SK-N-SH (cell line): Measurements from ENCODE around the gene VANGL2. TPM values are rescaled to one million over a fixed set of nuclear protein-coding genes. Genes with fewer than 3 reads are reported as not detected.

ENCODE experiments used
- CTCF ChIA-PET: fragments of 300-600, 350-600 bp; formaldehyde crosslinking; extraction: SDS; loops from one replicate; lab custom pipeline; 2021; lab: Yijun Ruan, JAX
- POLR2A ChIA-PET: fragments of 350-600 bp; sonication (Branson Sonifier 250); formaldehyde crosslinking; extraction: SDS; loops from one replicate; lab custom pipeline; 2020; ENCODE audit warnings: antibody characterized with exemption, inconsistent platforms; lab: Yijun Ruan, JAX
- DNase-seq: peaks from one replicate; pipeline ENCODE4 v3.0.0; 2012
- H2AFZ ChIP-seq: fragments of 200-600 bp; sonication (generic); 2 replicates; pipeline ENCODE4 v1.8.1; 2016; ENCODE audit warnings: antibody characterized with exemption, mild to moderate bottlenecking, low read depth
- H3F3A ChIP-seq: fragments of 200-600 bp; sonication (generic); replicated peaks from 2 replicates; pipeline ENCODE3; 2016; ENCODE audit warnings: antibody characterized with exemption, mild to moderate bottlenecking; ENCODE audit not compliant: insufficient read depth
- H3K27ac ChIP-seq, 2 experiments: fragments of 200-500 bp in 1 of 2; fragments of 200-600 bp in 1 of 2; sonication (Bioruptor generic) in 1 of 2; sonication (generic), shearing (Covaris generic) in 1 of 2; 2 replicates each; pipeline versions ENCODE4 v1.5.1 to v1.6.1; 2014 to 2016; ENCODE audit warnings: low read depth in 2 of 2, inconsistent platforms in 1 of 2, low read length in 1 of 2, mild to moderate bottlenecking in 1 of 2, mixed read lengths in 1 of 2
- H3K27me3 ChIP-seq: fragments of 200-600 bp; sonication (generic), shearing (Covaris generic); 2 replicates; pipeline ENCODE4 v1.6.1; 2016; ENCODE audit warnings: mixed run types; ENCODE audit not compliant: insufficient read depth
- H3K36me3 ChIP-seq, 2 experiments: fragments of 200-500 bp in 1 of 2; fragments of 200-600 bp in 1 of 2; sonication (Bioruptor generic) in 1 of 2; sonication (generic) in 1 of 2; replicated peaks in 1 of 2; 2 replicates each; pipeline versions ENCODE3 to v1.5.1; 2014 to 2016; ENCODE audit warnings: low read length in 1 of 2, mild to moderate bottlenecking in 1 of 2; ENCODE audit not compliant: insufficient read depth in 2 of 2, control insufficient read depth in 1 of 2
- H3K4me1 ChIP-seq, 2 experiments: fragments of 200-500 bp in 1 of 2; fragments of 200-600 bp in 1 of 2; sonication (Bioruptor generic) in 1 of 2; sonication (generic), shearing (Covaris generic) in 1 of 2; 2 replicates each; pipeline versions ENCODE4 v1.5.1 to v1.6.1; 2014 to 2016; ENCODE audit warnings: low read depth in 1 of 2, low read length in 1 of 2, mixed run types in 1 of 2; ENCODE audit not compliant: insufficient read depth in 2 of 2, control insufficient read depth in 1 of 2
- H3K4me2 ChIP-seq: fragments of 200-600 bp; sonication (generic), shearing (Covaris generic); 2 replicates; pipeline ENCODE4 v1.6.1; 2017; ENCODE audit warnings: mixed run types
- H3K4me3 ChIP-seq, 2 experiments: fragments of 200-500 bp in 1 of 2; fragments of 200-600 bp in 1 of 2; sonication (Bioruptor generic) in 1 of 2; sonication (generic), shearing (Covaris generic) in 1 of 2; 2 replicates each; pipeline versions ENCODE4 v1.5.1 to v1.8.1; 2014 to 2016; ENCODE audit warnings: low read depth in 2 of 2, inconsistent platforms in 1 of 2, low read length in 1 of 2, mild to moderate bottlenecking in 1 of 2, mixed read lengths in 1 of 2, moderate library complexity in 1 of 2
- H3K79me2 ChIP-seq: fragments of 200-600 bp; sonication (generic); 2 replicates; pipeline ENCODE4 v1.8.1; 2017; ENCODE audit warnings: mild to moderate bottlenecking; ENCODE audit not compliant: insufficient read depth
- H3K9ac ChIP-seq: fragments of 200-600 bp; sonication (generic); 2 replicates; pipeline ENCODE4 v1.6.1; 2017; ENCODE audit warnings: mixed run types
- H3K9me2 ChIP-seq: fragments of 200-600 bp; sonication (generic); 2 replicates; pipeline ENCODE4 v1.6.1; 2017; ENCODE audit warnings: mixed run types
- H3K9me3 ChIP-seq: fragments of 200-600 bp; sonication (generic); 2 replicates; pipeline ENCODE4 v1.6.1; 2017; ENCODE audit warnings: mixed run types, mild to moderate bottlenecking, moderate library complexity
- H4K20me1 ChIP-seq: fragments of 200-600 bp; sonication (generic); 2 replicates; pipeline ENCODE4 v1.6.1; 2017; ENCODE audit warnings: mild to moderate bottlenecking, mixed run types; ENCODE audit not compliant: insufficient read depth
- ELF1 ChIP-seq: IDR thresholded peaks from 2 replicates; pipeline ENCODE4 v1.4.0; 2012
- EZH2phosphoT487 ChIP-seq: fragments of 200-600 bp; sonication (generic); IDR thresholded peaks from 2 replicates; pipeline ENCODE4 v1.6.1; 2017; ENCODE audit warnings: low read depth, mixed run types, mild to moderate bottlenecking, antibody characterized with exemption, moderate library complexity, borderline replicate concordance
- FOSL2 ChIP-seq: IDR thresholded peaks from 2 replicates; pipeline ENCODE4 v1.4.0; 2012; ENCODE audit warnings: low read depth, mild to moderate bottlenecking, moderate library complexity, borderline replicate concordance
- FOXJ3 ChIP-seq: sonication (generic); formaldehyde crosslinking; IDR thresholded peaks from 2 replicates; pipeline ENCODE4 v1.5.1; 2020; ENCODE audit warnings: mild to moderate bottlenecking, missing genetic modification reagents
- FOXM1 ChIP-seq: IDR thresholded peaks from 2 replicates; pipeline ENCODE4 v1.4.0; 2012; ENCODE audit warnings: low read depth, mild to moderate bottlenecking
- JUND ChIP-seq: IDR thresholded peaks from 2 replicates; pipeline ENCODE4 v1.4.0; 2012
- MEF2A ChIP-seq: IDR thresholded peaks from 2 replicates; pipeline ENCODE4 v1.4.0; 2012; ENCODE audit warnings: low read depth, borderline replicate concordance
- MXI1 ChIP-seq: IDR thresholded peaks from 2 replicates; pipeline ENCODE4 v1.6.1; 2012; ENCODE audit warnings: mild to moderate bottlenecking, low read depth, low read length, improper control_type of control experiment
- NRF1 ChIP-seq: IDR thresholded peaks from 2 replicates; pipeline ENCODE4 v1.6.1; 2012; ENCODE audit warnings: low read depth, mild to moderate bottlenecking, low read length
- PBX3 ChIP-seq: IDR thresholded peaks from 2 replicates; pipeline ENCODE4; 2012
- RCOR1 ChIP-seq: fragments of 150-350 bp; IDR thresholded peaks from 2 replicates; pipeline ENCODE4 v1.6.1; 2017; ENCODE audit warnings: antibody characterized with exemption, low read length
- REST ChIP-seq: IDR thresholded peaks from 2 replicates; pipeline ENCODE4 v1.6.1; 2012; ENCODE audit warnings: mild to moderate bottlenecking, low read depth, low read length, moderate library complexity
- RXRA ChIP-seq: IDR thresholded peaks from 2 replicates; pipeline ENCODE4 v1.4.0; 2012; ENCODE audit warnings: low read depth, mild to moderate bottlenecking, borderline replicate concordance
- SMC3 ChIP-seq: IDR thresholded peaks from 2 replicates; pipeline ENCODE4 v1.6.1; 2012; ENCODE audit warnings: low read depth, low read length, improper control_type of control experiment
- TEAD4 ChIP-seq: IDR thresholded peaks from 2 replicates; pipeline ENCODE4 v1.4.0; 2012; ENCODE audit warnings: mild to moderate bottlenecking, borderline replicate concordance; ENCODE audit not compliant: insufficient read depth
- WGBS: methylation state at CpG from one replicate; pipeline ENCODE4 v1.1.6; 2017; ENCODE audit warnings: low lambda C conversion rate; 5-methylcytosine and 5-hydroxymethylcytosine counted together
- polyA plus RNA-seq, 3 experiments: library from polyadenylated mRNA; depleted of rRNA; stranded (reverse); fragments of >200 nt; gene quantifications; 2 replicates each; pipeline ENCODE4 v1.2.3, GENCODE V29; 2012
- TF ChIP-seq, protein P1 (sequence below): fragments of 150-350 bp; IDR thresholded peaks from 2 replicates; pipeline ENCODE4 v1.6.1; 2016; ENCODE audit warnings: mild to moderate bottlenecking, low read depth, low read length
- TF ChIP-seq, protein P2 (sequence below): IDR thresholded peaks from 2 replicates; pipeline ENCODE4 v1.4.0; 2012; ENCODE audit warnings: low read depth

Gene VANGL2
- polyA plus RNA-seq, 1 of the 3 experiments (the other 2 are of a cell fraction) = 13.4 TPM

- POLR2A ChIA-PET = no interaction called here
- no peaks in the 10 kb centered on the region for H3K9me3 ChIP-seq
- no peaks in the 10 kb centered on the region for H3K4me1 ChIP-seq
- no peaks in the 10 kb centered on the region for H3K36me3 ChIP-seq
- H3K79me2 ChIP-seq = no peaks in the 10 kb centered on the region
- no peaks in the 10 kb centered on the region for H4K20me1 ChIP-seq
- H3K4me3 ChIP-seq = no peak overlapping the region
- DNase-seq = no peak
- no peaks in the 10 kb centered on the region for H3K9me2 ChIP-seq
- H3K9ac ChIP-seq = no peak overlapping the region
- H2AFZ ChIP-seq = no peak overlapping the region
- no peak for TF ChIP-seq FOXJ3 (CRISPR knock-in tag)
- TF ChIP-seq PBX3 = no peak
- H3K4me2 ChIP-seq = no peak overlapping the region
- H3F3A ChIP-seq = no peaks in the 10 kb centered on the region
- no peaks in the 10 kb centered on the region; the same call in 1 of the 2 replicates for H3K27me3 ChIP-seq
- CTCF ChIA-PET = no interaction called here
- H3K27ac ChIP-seq = no peak overlapping the region
- 11% methylated on average over 4 of the region's 4 CpGs for WGBS
Observed at GRCh38 chr1:160460683-160461287, 60.4 kb downstream of the VANGL2 start.

DNA sequence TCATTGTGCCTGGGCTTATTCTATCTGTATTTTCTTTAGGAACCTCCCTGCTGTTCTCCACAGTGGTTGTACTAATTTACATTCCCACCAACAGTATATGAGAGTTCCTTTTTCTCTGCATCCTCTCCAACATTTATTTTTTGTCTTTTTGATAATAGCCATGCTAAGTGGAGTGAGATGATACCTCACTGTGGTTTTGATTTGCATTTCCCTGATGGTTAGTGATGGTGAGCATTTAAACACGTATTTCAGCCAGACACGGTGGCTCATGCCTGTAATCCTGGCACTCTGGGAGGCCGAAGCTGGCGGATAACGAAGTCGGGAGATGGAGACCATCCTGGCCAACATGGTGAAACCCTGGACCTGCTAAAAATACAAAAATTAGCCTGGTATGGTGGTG is 64.8 kb downstream of the VANGL2 start:
- H3K79me2 ChIP-seq = no peaks in the 10 kb centered on the region
- no peak overlapping the region for H3K9ac ChIP-seq
- H4K20me1 ChIP-seq = no peaks in the 10 kb centered on the region
- POLR2A ChIA-PET = no interaction called here
- no peak for DNase-seq
- no peak overlapping the region for H3K4me2 ChIP-seq
- WGBS = 21% methylated on average over 6 of the region's 6 CpGs
- H3K9me3 ChIP-seq = no peaks in the 10 kb centered on the region
- no peaks in the 10 kb centered on the region for H3K9me2 ChIP-seq
- no peak overlapping the region for H3K4me3 ChIP-seq
- CTCF ChIA-PET = no interaction called here
- no peaks in the 10 kb centered on the region for H3K36me3 ChIP-seq
- H3K27me3 ChIP-seq = peaks cover 5% of the 10 kb centered on the region; the same call in 1 of the 2 replicates
- H3K4me1 ChIP-seq = no peaks in the 10 kb centered on the region
- H2AFZ ChIP-seq = no peak overlapping the region
- TF ChIP-seq FOXM1 (no peak), RCOR1 (no peak), FOSL2 (no peak), TEAD4 (no peak), RXRA (no peak), MEF2A (no peak), MXI1 (no peak), ELF1 (no peak), REST (no peak), JUND (no peak), NRF1 (no peak), SMC3 (no peak), EZH2phosphoT487 (no peak)
- TF ChIP-seq, protein P1, sequence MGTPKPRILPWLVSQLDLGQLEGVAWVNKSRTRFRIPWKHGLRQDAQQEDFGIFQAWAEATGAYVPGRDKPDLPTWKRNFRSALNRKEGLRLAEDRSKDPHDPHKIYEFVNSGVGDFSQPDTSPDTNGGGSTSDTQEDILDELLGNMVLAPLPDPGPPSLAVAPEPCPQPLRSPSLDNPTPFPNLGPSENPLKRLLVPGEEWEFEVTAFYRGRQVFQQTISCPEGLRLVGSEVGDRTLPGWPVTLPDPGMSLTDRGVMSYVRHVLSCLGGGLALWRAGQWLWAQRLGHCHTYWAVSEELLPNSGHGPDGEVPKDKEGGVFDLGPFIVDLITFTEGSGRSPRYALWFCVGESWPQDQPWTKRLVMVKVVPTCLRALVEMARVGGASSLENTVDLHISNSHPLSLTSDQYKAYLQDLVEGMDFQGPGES = no peak
- TF ChIP-seq, protein P2, sequence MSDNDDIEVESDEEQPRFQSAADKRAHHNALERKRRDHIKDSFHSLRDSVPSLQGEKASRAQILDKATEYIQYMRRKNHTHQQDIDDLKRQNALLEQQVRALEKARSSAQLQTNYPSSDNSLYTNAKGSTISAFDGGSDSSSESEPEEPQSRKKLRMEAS = no peak
- no peaks in the 10 kb centered on the region for H3F3A ChIP-seq
- no peak overlapping the region for H3K27ac ChIP-seq
